Caco-2 (cell line): ENCODE results near the gene ACE. TPM values are rescaled to one million over a fixed set of nuclear protein-coding genes. Genes with fewer than 3 reads are reported as not detected.

Experiments
- BruUV-seq: library from RNA; stranded (reverse); fragments of 400-500 nt; replicated peaks from 2 replicates; lab custom pipeline; 2021; lab: Mats Ljungman, UMichigan
- CTCF ChIA-PET: fragments of 300-600 bp; sonication (Branson Sonifier 250); formaldehyde crosslinking; loops from one replicate; lab custom pipeline; 2022; ENCODE audit warnings: antibody characterized with exemption; lab: Charles Lee
- POLR2A ChIA-PET: fragments of 300-600 bp; sonication (Branson Sonifier 250); formaldehyde crosslinking; loops from one replicate; lab custom pipeline; 2022; ENCODE audit warnings: antibody characterized with exemption; lab: Charles Lee
- DNase-seq, 2 experiments: peaks; one replicate each; pipeline versions ENCODE4 v3.0.0 to v3.0.0-alpha.2; 2020 to 2022
- H3K27me3 ChIP-seq: replicated peaks from 2 replicates; pipeline ENCODE4 v1.6.0; 2011; ENCODE audit warnings: low read length; ENCODE audit not compliant: control insufficient read depth, insufficient read depth
- H3K36me3 ChIP-seq: 2 replicates; pipeline ENCODE4 v1.5.1; 2011; ENCODE audit warnings: low read length; ENCODE audit not compliant: control insufficient read depth, insufficient read depth
- H3K4me1 ChIP-seq: fragments of 250-450 bp; sonication (Bioruptor Pico); 2 replicates; pipeline ENCODE4 v1.5.1; 2020; ENCODE audit warnings: mild to moderate bottlenecking
- H3K4me3 ChIP-seq: 2 replicates; pipeline ENCODE4 v1.5.1; 2011; ENCODE audit warnings: low read depth, mild to moderate bottlenecking, control low read depth, low read length
- H3K9me3 ChIP-seq: fragments of 250-450 bp; sonication (Bioruptor Pico); 2 replicates; pipeline ENCODE4 v1.5.1; 2020; ENCODE audit warnings: mild to moderate bottlenecking, moderate library complexity
- H3K27ac Mint-ChIP-seq: one replicate; pipeline ENCODE4 v1.8.0; 2022; ENCODE audit warnings: mixed read lengths; ENCODE audit not compliant: unreplicated experiment
- H3K27me3 Mint-ChIP-seq: one replicate; pipeline ENCODE4 v1.8.0; 2022; ENCODE audit warnings: mixed read lengths; ENCODE audit not compliant: insufficient read depth, unreplicated experiment
- H3K36me3 Mint-ChIP-seq: one replicate; pipeline ENCODE4 v1.8.0; 2022; ENCODE audit warnings: mild to moderate bottlenecking, mixed read lengths; ENCODE audit not compliant: insufficient read depth, unreplicated experiment
- H3K4me1 Mint-ChIP-seq: one replicate; pipeline ENCODE4 v1.8.0; 2022; ENCODE audit warnings: low read depth, mixed read lengths; ENCODE audit not compliant: unreplicated experiment
- H3K4me3 Mint-ChIP-seq: one replicate; pipeline ENCODE4 v1.8.0; 2022; ENCODE audit warnings: mild to moderate bottlenecking, moderate library complexity, mixed read lengths; ENCODE audit not compliant: unreplicated experiment
- H3K9me3 Mint-ChIP-seq: one replicate; pipeline ENCODE4 v1.8.0; 2022; ENCODE audit warnings: mixed read lengths; ENCODE audit not compliant: unreplicated experiment
- CTCF ChIP-seq, 2 experiments: fragments of 200-600 bp in 1 of 2; IDR thresholded peaks; 1 replicate in 1 of 2; 2 replicates in 1 of 2; pipeline versions ENCODE4 v1.5.1 to v1.8.0; 2011 to 2022; ENCODE audit warnings: antibody characterized with exemption in 1 of 2, control low read depth in 1 of 2, inconsistent platforms in 1 of 2, low read depth in 1 of 2, low read length in 1 of 2, mild to moderate bottlenecking in 1 of 2, moderate library complexity in 1 of 2; ENCODE audit not compliant: insufficient read depth in 1 of 2, severe bottlenecking in 1 of 2, unreplicated experiment in 1 of 2
- intact Hi-C: fragments of 100-400 bp; cut with micrococcal nuclease; formaldehyde crosslinking; loops from one replicate; pipeline ENCODE4 v1.10.0; 2022; ENCODE audit not compliant: unreplicated experiment
- total RNA-seq: library from RNA; stranded (reverse); gene quantifications from 2 replicates; pipeline ENCODE4 v1.2.3, GENCODE V29; 2022

ACE gene
- total RNA-seq, 1 experiment from 2014 or later: 3.4 TPM

GRCh38 chr17:63488851-63489250 is 12.0 kb downstream of the ACE start:
- no peak for TF ChIP-seq CTCF (IDR thresholded peaks at IDR 0.05; ENCODE audit: insufficient read depth in 1 of 2, low read depth in 1 of 2, low read length in 1 of 2, severe bottlenecking in 1 of 2, unreplicated experiment in 1 of 2)
- Histone ChIP-seq H3K36me3 (no peaks in the 10 kb centered on the region), H3K4me3 (no peak overlapping the region), H3K9me3 (no peaks in the 10 kb centered on the region), H3K27me3 (no peaks in the 10 kb centered on the region; the same call in 1 of the 2 replicates), H3K4me1 (no peaks in the 10 kb centered on the region)
- H3K4me3 Mint-ChIP-seq: no peak overlapping the region
- no peaks in the 10 kb centered on the region for H3K27me3 Mint-ChIP-seq
- intact Hi-C loops: no loop called here
- H3K36me3 Mint-ChIP-seq: no peaks in the 10 kb centered on the region
- POLR2A ChIA-PET: no interaction called here
- no peaks in the 10 kb centered on the region for H3K9me3 Mint-ChIP-seq
- no peaks in the 10 kb centered on the region for H3K4me1 Mint-ChIP-seq
- H3K27ac Mint-ChIP-seq: no peak overlapping the region
- no peak for DNase-seq
- BruUV-seq: no TSS peak
- CTCF ChIA-PET: interaction anchor here (0.8 kb wide), 1 partner anchor 61 kb away, joined by 6 read pairs; the partner anchor contains the start of gene DCAF7

- DNase-seq: no peak
- intact Hi-C loops: no loop called here
- ChIA-PET POLR2A (no interaction called here), CTCF (no interaction called here)
- H3K36me3 ChIP-seq: no peaks in the 10 kb centered on the region
- no TSS peak for BruUV-seq
- no peak overlapping the region for H3K4me3 ChIP-seq
- no peaks in the 10 kb centered on the region for H3K27me3 Mint-ChIP-seq
- H3K36me3 Mint-ChIP-seq: no peaks in the 10 kb centered on the region
- no peak overlapping the region for H3K27ac Mint-ChIP-seq
- H3K4me1 ChIP-seq: 0 out of 2 replicates have a peak, but pooled peaks cover under 1% of the 10 kb centered on the region
- H3K27me3 ChIP-seq: no peaks in the 10 kb centered on the region; the same call in 1 of the 2 replicates
- H3K9me3 Mint-ChIP-seq: no peaks in the 10 kb centered on the region
- H3K4me3 Mint-ChIP-seq: no peak overlapping the region
- H3K9me3 ChIP-seq: no peaks in the 10 kb centered on the region
- TF ChIP-seq CTCF (IDR thresholded peaks at IDR 0.05; ENCODE audit: insufficient read depth in 1 of 2, low read depth in 1 of 2, low read length in 1 of 2, severe bottlenecking in 1 of 2, unreplicated experiment in 1 of 2): no peak
- H3K4me1 Mint-ChIP-seq: no peaks in the 10 kb centered on the region
Observed at GRCh38 chr17:63489291-63489690, 12.4 kb downstream of the ACE start.

- Histone ChIP-seq H3K9me3 (no peaks in the 10 kb centered on the region), H3K36me3 (no peaks in the 10 kb centered on the region), H3K4me1 (0 out of 2 replicates have a peak, but pooled peaks cover 7% of the 10 kb centered on the region), H3K27me3 (no peaks in the 10 kb centered on the region; the same call in 1 of the 2 replicates), H3K4me3 (no peak overlapping the region)
- intact Hi-C loops: no loop called here
- ChIA-PET POLR2A (no interaction called here), CTCF (interaction anchor here (1.1 kb wide), 1 partner anchor 65 kb away, joined by 5 read pairs; no protein-coding TSS in a partner anchor)
- DNase-seq: no peak
- no peaks in the 10 kb centered on the region for H3K9me3 Mint-ChIP-seq
- TF ChIP-seq CTCF (IDR thresholded peaks at IDR 0.05; ENCODE audit: insufficient read depth in 1 of 2, low read depth in 1 of 2, low read length in 1 of 2, severe bottlenecking in 1 of 2, unreplicated experiment in 1 of 2): no peak
- no peak overlapping the region for H3K4me3 Mint-ChIP-seq
- no peaks in the 10 kb centered on the region for H3K36me3 Mint-ChIP-seq
- H3K27me3 Mint-ChIP-seq: peaks cover 3% of the 10 kb centered on the region
- H3K4me1 Mint-ChIP-seq: no peaks in the 10 kb centered on the region
- H3K27ac Mint-ChIP-seq: no peak overlapping the region
- BruUV-seq: no TSS peak
Observed at GRCh38 chr17:63490329-63490728, 13.5 kb downstream of the ACE start.
